H1 (cell line): ENCODE results near the gene SAFB2. TPM values are rescaled to one million over a fixed set of nuclear protein-coding genes. Genes with fewer than 3 reads are reported as not detected.

ENCODE experiments used
- CTCF ChIA-PET: fragments of 300-600 bp; sonication (Branson Sonifier 250); formaldehyde crosslinking; loops from one replicate; lab custom pipeline; 2021; ENCODE audit not compliant: partially characterized antibody; lab: Charles Lee
- POLR2A ChIA-PET: fragments of 300-600 bp; sonication (Branson Sonifier 250); formaldehyde crosslinking; loops from one replicate; lab custom pipeline; 2021; ENCODE audit warnings: inconsistent platforms; ENCODE audit not compliant: partially characterized antibody; lab: Charles Lee
- DNase-seq, 2 experiments: peaks; one replicate each; pipeline versions ENCODE4 v3.0.0 to v3.0.0-alpha.2; 2010 to 2022; ENCODE audit warnings: low spot score in 2 of 2, low read depth in 1 of 2, mixed read lengths in 1 of 2
- FAIRE-seq: peaks from 2 replicates; lab custom pipeline; 2011; peaks lifted over from hg19 to GRCh38; lab: Jason Lieb, UNC
- H2AFZ ChIP-seq: 2 replicates; pipeline ENCODE4 v1.8.1; 2012; ENCODE audit warnings: low read length, inconsistent platforms
- H2AK5ac ChIP-seq: 2 replicates; pipeline ENCODE4 v1.6.1; 2013; ENCODE audit warnings: low read depth, low read length
- H2BK120ac ChIP-seq: replicated peaks from 2 replicates; pipeline ENCODE3; 2013; ENCODE audit warnings: low read depth, low read length, inconsistent platforms
- H2BK12ac ChIP-seq: 2 replicates; pipeline ENCODE4 v1.6.1; 2013; ENCODE audit warnings: low read depth, low read length
- H2BK15ac ChIP-seq: 2 replicates; pipeline ENCODE4 v1.6.1; 2013; ENCODE audit warnings: low read length
- H2BK20ac ChIP-seq: 2 replicates; pipeline ENCODE4 v1.6.1; 2013; ENCODE audit warnings: low read length
- H2BK5ac ChIP-seq: 2 replicates; pipeline ENCODE4 v1.6.1; 2013; ENCODE audit warnings: low read depth, low read length
- H3K14ac ChIP-seq: 2 replicates; pipeline ENCODE4 v1.6.1; 2013; ENCODE audit warnings: inconsistent platforms; ENCODE audit not compliant: insufficient read length
- H3K18ac ChIP-seq: 2 replicates; pipeline ENCODE4 v1.6.1; 2013; ENCODE audit warnings: low read length; ENCODE audit errors: extremely low read depth
- H3K23ac ChIP-seq: 2 replicates; pipeline ENCODE4 v1.6.1; 2013; ENCODE audit warnings: inconsistent platforms; ENCODE audit not compliant: insufficient read length
- H3K23me2 ChIP-seq: 2 replicates; pipeline ENCODE4 v1.6.1; 2013; ENCODE audit warnings: low read depth, low read length
- H3K27ac ChIP-seq: 2 replicates; pipeline ENCODE4 v1.6.1; 2011; ENCODE audit warnings: low read depth, low read length, inconsistent platforms
- H3K27me3 ChIP-seq, 4 experiments: replicated peaks in 1 of 4; 1 replicate in 1 of 4; 2 replicates in 3 of 4; pipeline versions ENCODE4 v1.6.1 to v1.8.1; 2011 to 2013; ENCODE audit warnings: low read length in 3 of 4, mild to moderate bottlenecking in 3 of 4, inconsistent platforms in 2 of 4, mixed read lengths in 2 of 4, moderate library complexity in 1 of 4; ENCODE audit not compliant: control insufficient read depth in 3 of 4, insufficient read depth in 3 of 4; ENCODE audit errors: extremely low read depth in 1 of 4
- H3K36me3 ChIP-seq, 4 experiments: 2 replicates each; pipeline versions ENCODE4 v1.6.1 to v1.8.1; 2011 to 2013; ENCODE audit warnings: mild to moderate bottlenecking in 4 of 4, low read length in 3 of 4, moderate library complexity in 2 of 4, control low read depth in 1 of 4, inconsistent platforms in 1 of 4; ENCODE audit not compliant: insufficient read depth in 4 of 4, control insufficient read depth in 2 of 4
- H3K4ac ChIP-seq: replicated peaks from 2 replicates; pipeline ENCODE3; 2013; ENCODE audit warnings: low read length, low read depth, mixed read lengths, inconsistent platforms; ENCODE audit not compliant: insufficient read length
- H3K4me1 ChIP-seq, 4 experiments: replicated peaks in 1 of 4; 1 replicate in 1 of 4; 2 replicates in 3 of 4; pipeline versions ENCODE4 v1.6.1 to v1.8.1; 2011 to 2013; ENCODE audit warnings: low read length in 3 of 4, inconsistent platforms in 2 of 4, mixed read lengths in 1 of 4; ENCODE audit not compliant: insufficient read depth in 4 of 4, control insufficient read depth in 3 of 4
- H3K4me2 ChIP-seq, 2 experiments: 2 replicates each; pipeline versions ENCODE4 v1.6.1 to v1.8.1; 2011 to 2013; ENCODE audit warnings: low read depth in 2 of 2, low read length in 2 of 2, control low read depth in 1 of 2, inconsistent platforms in 1 of 2, mild to moderate bottlenecking in 1 of 2; ENCODE audit not compliant: insufficient read depth in 1 of 2
- H3K4me3 ChIP-seq, 4 experiments: fragments of 200-600, 300-600 bp in 1 of 4; sonication (generic), shearing (Covaris generic), sonication (Bioruptor Twin) in 1 of 4; 2 replicates each; pipeline versions ENCODE4 v1.5.1 to v1.8.1; 2011 to 2016; ENCODE audit warnings: low read length in 4 of 4, low read depth in 3 of 4, control low read depth in 2 of 4, inconsistent platforms in 2 of 4, mild to moderate bottlenecking in 2 of 4, mixed read lengths in 1 of 4, moderate library complexity in 1 of 4; ENCODE audit not compliant: insufficient read depth in 2 of 4; ENCODE audit errors: extremely low read depth in 1 of 4
- H3K56ac ChIP-seq: replicated peaks from 2 replicates; pipeline ENCODE3; 2013; ENCODE audit warnings: low read depth, mild to moderate bottlenecking, mixed read lengths, low read length, inconsistent platforms; ENCODE audit not compliant: insufficient read length
- H3K79me1 ChIP-seq: 2 replicates; pipeline ENCODE4 v1.6.1; 2013; ENCODE audit warnings: low read depth, low read length, control low read depth
- H3K79me2 ChIP-seq, 2 experiments: 2 replicates each; pipeline versions ENCODE4 v1.6.1 to v1.8.1; 2012 to 2013; ENCODE audit warnings: low read length in 2 of 2, mild to moderate bottlenecking in 2 of 2, inconsistent platforms in 1 of 2; ENCODE audit not compliant: insufficient read depth in 2 of 2, control insufficient read depth in 1 of 2
- H3K9ac ChIP-seq, 4 experiments: replicated peaks in 1 of 4; 1 replicate in 1 of 4; 2 replicates in 3 of 4; pipeline versions ENCODE4 v1.6.1 to v1.8.1; 2011 to 2013; ENCODE audit warnings: low read depth in 3 of 4, low read length in 3 of 4, control low read depth in 2 of 4, mild to moderate bottlenecking in 2 of 4, moderate library complexity in 2 of 4, inconsistent platforms in 1 of 4; ENCODE audit errors: extremely low read depth in 1 of 4
- H3K9me3 ChIP-seq, 2 experiments: 2 replicates each; pipeline versions ENCODE4 v1.6.1 to v1.8.1; 2012 to 2013; ENCODE audit warnings: mild to moderate bottlenecking in 2 of 2, moderate library complexity in 2 of 2, control low read depth in 1 of 2, inconsistent platforms in 1 of 2, low read depth in 1 of 2, low read length in 1 of 2, mixed read lengths in 1 of 2; ENCODE audit not compliant: insufficient read depth in 2 of 2
- H4K20me1 ChIP-seq, 2 experiments: replicated peaks in 1 of 2; 2 replicates each; pipeline versions ENCODE3 to v1.8.1; 2011 to 2013; ENCODE audit warnings: inconsistent platforms in 2 of 2, low read length in 2 of 2, mild to moderate bottlenecking in 1 of 2; ENCODE audit not compliant: insufficient read depth in 2 of 2, control insufficient read depth in 1 of 2
- H4K5ac ChIP-seq: 2 replicates; pipeline ENCODE4 v1.6.1; 2013; ENCODE audit warnings: low read length, low read depth, mixed read lengths, inconsistent platforms; ENCODE audit not compliant: insufficient read length
- H4K8ac ChIP-seq: 2 replicates; pipeline ENCODE4 v1.8.0; 2013; ENCODE audit warnings: mild to moderate bottlenecking, moderate library complexity, low read length, inconsistent platforms; ENCODE audit not compliant: insufficient read depth; ENCODE audit errors: extremely low read depth
- H4K91ac ChIP-seq: replicated peaks from 2 replicates; pipeline ENCODE3; 2013; ENCODE audit warnings: low read length, mixed read lengths, inconsistent platforms; ENCODE audit not compliant: insufficient read length
- CBX8 ChIP-seq: fragments of 300-800, 300-1000 bp; sonication (generic); IDR thresholded peaks from 2 replicates; pipeline ENCODE4 v1.7.1; 2016; ENCODE audit warnings: low read depth, low read length, borderline replicate concordance
- KDM1A ChIP-seq: fragments of 200-600, 300-600 bp; sonication (generic); IDR thresholded peaks from 2 replicates; pipeline ENCODE4 v1.7.1; 2016; ENCODE audit warnings: mild to moderate bottlenecking, low read length, borderline replicate concordance
- MAFK ChIP-seq: IDR thresholded peaks from 2 replicates; pipeline ENCODE4 v1.6.1; 2012; ENCODE audit warnings: low read depth, mild to moderate bottlenecking, improper control_type of control experiment, low read length
- RNF2 ChIP-seq: fragments of 200-900, 300-1000 bp; sonication (generic); IDR thresholded peaks from 2 replicates; pipeline ENCODE4 v1.7.1; 2016; ENCODE audit warnings: borderline replicate concordance, low read depth, mild to moderate bottlenecking, antibody characterized with exemption, low read length; ENCODE audit not compliant: poor library complexity, severe bottlenecking; ENCODE audit errors: missing control alignments
- SIRT6 ChIP-seq: IDR thresholded peaks from one replicate; pipeline ENCODE4 v1.7.1; 2012; ENCODE audit warnings: low read length, inconsistent platforms
- SP1 ChIP-seq: IDR thresholded peaks from 2 replicates; pipeline ENCODE4 v1.6.1; 2011; ENCODE audit warnings: low read depth, low read length
- SP2 ChIP-seq: IDR thresholded peaks from 2 replicates; pipeline ENCODE4 v1.6.1; 2012; ENCODE audit warnings: mild to moderate bottlenecking, low read length, inconsistent platforms
- TAF7 ChIP-seq: optimal IDR thresholded peaks from 2 replicates; pipeline ENCODE3; 2011; ENCODE audit warnings: low read depth, mild to moderate bottlenecking, inconsistent platforms, low read length, moderate library complexity, borderline replicate concordance
- TBP ChIP-seq: IDR thresholded peaks from 2 replicates; pipeline ENCODE4 v1.6.1; 2011; ENCODE audit warnings: low read depth, low read length, improper control_type of control experiment
- TEAD4 ChIP-seq: IDR thresholded peaks from 2 replicates; pipeline ENCODE4 v1.6.1; 2012; ENCODE audit warnings: low read depth, low read length, inconsistent platforms, mixed read lengths
- WGBS, 2 experiments: shearing (Covaris generic) in 1 of 2; methylation state at CpG; one replicate each; pipeline versions ENCODE4 v1.1.6 to v1.1.7; 2013 to 2015; ENCODE audit warnings: low lambda C conversion rate in 2 of 2, mixed read lengths in 2 of 2, inconsistent platforms in 1 of 2, low coverage in 1 of 2, missing lambda C conversion rate in 1 of 2; ENCODE audit not compliant: insufficient replicate concordance in 2 of 2, insufficient coverage in 1 of 2, insufficient read length in 1 of 2; ENCODE audit errors: extremely low coverage in 1 of 2, missing lambda C conversion rate in 1 of 2; 5-methylcytosine and 5-hydroxymethylcytosine counted together
- polyA plus RNA-seq, 7 experiments: library from polyadenylated mRNA; depleted of rRNA in 3 of 7; stranded (reverse) in 5 of 7; unstranded in 2 of 7; fragments of >200 nt in 5 of 7; fragments of 200-250 nt in 2 of 7; gene quantifications; 1 replicate in 5 of 7; 2 replicates in 1 of 7; 4 replicates in 1 of 7; pipeline versions ENCODE4 v1.2.1 to v1.2.3, GENCODE V29; 2011 to 2013; ENCODE audit warnings: missing spikeins in 2 of 7, mixed read lengths in 2 of 7
- total RNA-seq: library from RNA; stranded (reverse); fragmentation: NEBNext Ultra II Directional; extraction: Animal tissue kit (Norgen Biotek cat#: 25700); gene quantifications from 2 replicates; pipeline ENCODE4 v1.2.1, GENCODE V29; 2021
- TF ChIP-seq, protein P1 (sequence below): IDR thresholded peaks from 2 replicates; pipeline ENCODE4 v1.6.1; 2012; ENCODE audit warnings: inconsistent platforms

The SAFB2 gene
- total and polyA plus RNA-seq, 2 of the 8 experiments (the other 6 are each of a cell fraction or from before 2014, with no cell fraction given): 14.8 to 63.8 TPM

DNA sequence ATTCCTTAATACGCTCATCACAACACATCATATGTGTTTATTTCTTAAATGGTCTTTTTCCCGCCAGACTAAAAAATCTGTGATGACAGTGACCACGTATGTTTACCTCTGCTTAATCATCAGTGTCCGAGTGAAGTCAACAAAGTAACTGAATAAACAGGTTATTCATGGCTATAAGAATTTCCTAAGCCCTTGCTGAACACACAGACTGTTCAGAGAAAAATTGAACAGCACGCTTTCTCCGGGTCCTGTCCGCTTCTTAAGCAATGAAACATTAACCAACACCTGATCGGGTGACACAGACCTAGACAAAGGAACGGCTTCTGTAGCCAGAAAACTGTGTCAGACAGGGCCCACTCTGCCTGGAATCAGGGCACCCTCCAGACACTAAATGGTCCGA is 14.3 kb downstream of the SAFB2 start:
- Histone ChIP-seq H4K8ac (no peak overlapping the region), H2BK12ac (no peak overlapping the region), H3K9me3 (no peaks in the 10 kb centered on the region), H4K20me1 (peaks cover 12 to 15% of the 10 kb centered on the region in 2 experiments), H3K4ac (no peak overlapping the region), H3K36me3 (peaks cover 39 to 78% (median 68%) of the 10 kb centered on the region in 4 experiments), H2AK5ac (no peak overlapping the region), H3K4me3 (no peak overlapping the region), H3K27ac (no peak overlapping the region), H3K23me2 (no peaks in the 10 kb centered on the region), H3K4me2 (no peak overlapping the region), H3K79me2 (peaks cover 0 to 17% of the 10 kb centered on the region in 2 experiments; a peak in 3 of 4 replicates), H3K56ac (no peak overlapping the region), H2BK15ac (no peak overlapping the region), H2BK5ac (no peak overlapping the region), H3K27me3 (no peaks in the 10 kb centered on the region), H4K5ac (no peak overlapping the region), H3K23ac (no peak overlapping the region), H2BK20ac (no peak overlapping the region), H4K91ac (no peak overlapping the region), H3K79me1 (peaks cover 3% of the 10 kb centered on the region; the same call in 1 of the 2 replicates), H3K14ac (no peak overlapping the region), H2AFZ (no peak overlapping the region), H3K18ac (no peak overlapping the region), H3K9ac (no peak overlapping the region), H2BK120ac (no peak overlapping the region), H3K4me1 (no peaks in the 10 kb centered on the region)
- WGBS, 2 experiments: 93% methylated on average over 10 of the region's 10 CpGs; no CpG with 5 or more reads in 1 of the 2 experiments
- POLR2A ChIA-PET: interaction anchor here (0.9 to 1.7 kb wide), 6 partner anchors 9 to 15 kb away, joined by 3 to 5 read pairs (median 4); partner anchors contain the start of genes SAFB and SAFB2
- DNase-seq (no peak), FAIRE-seq (no peak)
- no peak for TF ChIP-seq KDM1A
- no peak for TF ChIP-seq TEAD4
- TF ChIP-seq RNF2: no peak
- no peak for TF ChIP-seq CBX8
- TF ChIP-seq SP2: no peak
- no peak for TF ChIP-seq SP1
- TF ChIP-seq TBP: no peak
- no peak for TF ChIP-seq MAFK
- TF ChIP-seq SIRT6: no peak
- no peak for TF ChIP-seq TAF7
- TF ChIP-seq, protein P1, sequence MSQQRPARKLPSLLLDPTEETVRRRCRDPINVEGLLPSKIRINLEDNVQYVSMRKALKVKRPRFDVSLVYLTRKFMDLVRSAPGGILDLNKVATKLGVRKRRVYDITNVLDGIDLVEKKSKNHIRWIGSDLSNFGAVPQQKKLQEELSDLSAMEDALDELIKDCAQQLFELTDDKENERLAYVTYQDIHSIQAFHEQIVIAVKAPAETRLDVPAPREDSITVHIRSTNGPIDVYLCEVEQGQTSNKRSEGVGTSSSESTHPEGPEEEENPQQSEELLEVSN: no peak
- CTCF ChIA-PET: no interaction called here
